NCI-H1436 (cell line): ENCODE results near the gene CRYBB3.
A peak's percentile ranks its signal among the peaks of the same experiment; 100 is the strongest.
"Not testable (repeated sequence)": the region's sequence is repeated elsewhere in the genome, so short reads cannot be mapped to it uniquely, and the experiment has no call there.

Experiments used
- DNase-seq: peaks from one replicate; lab custom pipeline; 2025; lab: John Stamatoyannopoulos, UW

Gene CRYBB3

DNA sequence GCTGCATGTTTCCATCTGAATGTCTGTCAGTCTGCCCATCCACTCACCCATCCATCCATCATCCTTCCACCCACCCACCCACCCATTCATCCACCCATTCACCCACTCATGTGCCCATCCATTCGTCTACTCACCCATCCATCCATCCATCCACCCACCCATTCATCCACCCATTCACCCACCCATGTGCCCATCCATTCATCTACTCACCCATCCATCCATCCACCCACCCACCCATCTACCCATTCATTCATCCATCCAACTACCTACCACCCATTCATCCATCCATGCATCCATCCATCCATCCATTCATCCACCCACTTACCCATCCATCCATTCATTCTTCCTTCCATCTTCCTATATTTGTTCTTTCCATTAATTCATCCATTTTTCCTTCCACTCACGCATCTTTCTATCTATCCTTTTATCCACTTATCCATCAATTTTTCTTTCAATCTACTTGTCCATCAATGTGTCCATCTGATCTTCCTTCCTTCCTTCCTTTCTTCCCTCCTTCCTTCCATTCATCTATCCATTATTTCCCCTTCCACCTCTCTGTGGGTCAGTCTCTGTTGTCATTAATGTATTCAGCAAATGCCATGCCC is 8.0 kb downstream of the CRYBB3 start:
- no peak for DNase-seq

GRCh38 chr22:25208328-25208727 is 8.7 kb downstream of the CRYBB3 start:
- DNase-seq: no peak

- DNase-seq: no peak
These were observed 9.3 kb downstream of the CRYBB3 start for GRCh38 chr22:25208743-25209505.

GRCh38 chr22:25210793-25211192 is 11.1 kb downstream of the CRYBB3 start:
- no peak for DNase-seq

DNA sequence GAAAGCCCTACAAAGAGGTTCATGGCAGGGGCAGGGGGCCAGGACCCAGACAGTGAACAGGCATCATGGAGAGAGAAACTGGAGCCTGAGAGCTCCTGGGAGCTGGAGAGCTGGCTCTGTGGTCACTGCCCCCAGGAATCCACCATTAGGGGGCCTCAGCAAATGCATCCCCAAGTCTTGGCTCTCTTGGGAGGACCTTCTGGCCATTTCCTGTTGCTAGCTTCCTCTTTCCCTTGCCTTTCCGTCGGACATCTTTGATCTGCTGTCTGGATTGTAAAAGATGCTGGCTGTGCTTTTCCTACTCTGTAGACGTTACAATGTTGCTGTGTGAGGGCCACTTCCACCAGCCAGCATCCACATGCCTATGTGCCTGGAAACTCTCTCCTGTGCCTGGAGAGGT is 12.7 kb downstream of the CRYBB3 start:
- no peak for DNase-seq

- no peak for DNase-seq
These were observed 13.6 kb downstream of the CRYBB3 start for GRCh38 chr22:25213221-25213620.

DNA sequence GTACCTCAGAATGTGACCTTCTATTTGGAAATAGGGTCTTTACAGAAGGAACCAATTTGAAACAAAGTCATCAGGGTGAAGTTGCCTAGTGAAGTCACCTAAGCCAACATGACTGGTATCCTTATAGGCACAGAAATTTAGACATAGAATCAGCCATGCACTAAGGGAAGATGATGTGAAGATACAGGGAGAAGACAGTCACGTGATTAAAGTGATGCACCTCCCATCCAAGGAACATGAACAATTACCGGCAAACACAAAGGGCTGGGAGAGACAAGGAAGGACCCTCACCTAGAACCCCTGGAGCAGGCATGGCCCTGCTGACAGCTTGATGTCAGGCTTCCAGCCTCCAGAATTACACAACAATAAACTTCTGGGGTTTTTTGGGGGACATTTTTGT is 16.6 kb downstream of the CRYBB3 start:
- no peak for DNase-seq

DNA sequence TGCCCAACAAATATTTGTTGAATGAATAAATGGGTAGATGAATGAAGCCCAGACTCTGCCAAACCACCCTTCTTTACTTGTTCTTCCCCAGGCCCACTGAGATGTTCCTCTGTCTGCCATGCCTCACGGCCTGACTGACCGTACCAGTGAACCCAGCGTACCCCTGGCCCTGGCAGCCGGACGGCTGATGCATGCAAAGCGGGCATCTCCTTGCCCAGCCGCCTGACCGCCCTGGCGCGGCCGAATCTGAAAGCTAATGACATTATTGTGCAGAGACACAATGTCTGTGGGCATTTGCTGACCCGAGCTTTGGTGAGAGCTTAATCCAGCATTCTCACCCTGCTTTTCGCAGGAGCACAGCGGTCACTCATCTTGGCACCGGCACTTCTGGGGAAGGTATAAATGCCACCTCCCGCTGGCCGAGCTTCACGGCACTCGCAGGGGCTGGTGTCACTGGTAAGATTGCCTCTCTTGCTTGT is 19.6 kb downstream of the CRYBB3 start, which contains the start of gene CRYBB2:
Gene CRYBB2 (plus strand): TSS at position 429 of the 479 bp plus-strand sequence. CDS start 1,791 bp downstream, outside the sequence.
- no peak for DNase-seq

GRCh38 chr22:25219948-25220442 is 20.3 kb downstream of the CRYBB3 start:
- DNase-seq: peak; percentile 88

GRCh38 chr22:25221790-25222189 is 22.1 kb downstream of the CRYBB3 start:
- DNase-seq: no peak

DNA sequence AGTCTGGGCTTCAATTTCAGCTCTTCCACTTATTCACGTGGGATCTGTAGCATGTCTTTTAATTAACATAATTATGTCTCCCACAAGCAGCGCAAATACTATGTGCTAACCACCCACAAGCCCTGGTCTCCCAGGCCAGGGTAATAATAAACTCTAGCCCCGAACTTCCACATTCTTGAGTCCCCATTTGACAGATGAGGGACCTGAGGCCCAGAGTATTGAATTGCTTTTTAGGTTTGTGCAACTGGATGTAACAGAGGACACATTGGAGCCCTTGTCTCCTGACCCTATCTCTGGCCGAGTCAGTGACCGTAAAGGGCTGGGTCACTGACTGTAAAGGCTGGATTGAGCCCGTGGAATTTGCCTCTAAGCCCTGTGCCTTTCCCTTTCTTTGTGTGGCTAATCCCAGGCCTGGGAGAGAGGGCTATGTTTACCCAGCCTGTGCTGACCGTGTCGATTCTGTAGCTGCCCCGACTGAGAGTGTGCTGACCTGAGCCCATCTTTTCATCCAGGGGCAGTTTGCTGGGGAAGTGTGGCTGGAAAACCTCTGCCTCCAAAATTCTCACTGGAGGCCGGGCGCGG is 23.7 kb downstream of the CRYBB3 start:
- DNase-seq: peak; percentile 52

- DNase-seq: no peak
These were observed 29.2 kb downstream of the CRYBB3 start for GRCh38 chr22:25228822-25229221.

DNA sequence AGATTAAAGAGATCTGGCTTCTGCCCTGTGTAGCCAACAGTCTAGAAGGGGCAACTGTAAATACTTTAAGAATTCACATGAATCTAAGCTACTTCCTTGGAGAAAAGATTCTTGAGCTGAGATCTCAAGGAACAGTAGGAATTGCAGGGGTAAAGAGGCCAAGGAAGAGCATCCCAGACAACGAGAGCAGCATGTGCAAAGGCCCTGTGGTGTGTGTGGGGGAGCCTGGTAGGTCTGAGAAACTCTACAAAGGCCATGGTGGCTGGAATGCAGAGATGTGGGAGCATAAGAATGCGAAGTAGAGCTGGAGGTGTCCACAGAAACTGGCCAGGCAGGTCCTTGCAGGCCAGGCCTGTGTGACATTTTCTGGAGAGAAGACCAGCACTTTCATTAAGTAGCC is 31.1 kb downstream of the CRYBB3 start:
- DNase-seq: not testable (repeated sequence)

- DNase-seq: no peak
These were observed 32.6 kb downstream of the CRYBB3 start for GRCh38 chr22:25232301-25232700.

DNA sequence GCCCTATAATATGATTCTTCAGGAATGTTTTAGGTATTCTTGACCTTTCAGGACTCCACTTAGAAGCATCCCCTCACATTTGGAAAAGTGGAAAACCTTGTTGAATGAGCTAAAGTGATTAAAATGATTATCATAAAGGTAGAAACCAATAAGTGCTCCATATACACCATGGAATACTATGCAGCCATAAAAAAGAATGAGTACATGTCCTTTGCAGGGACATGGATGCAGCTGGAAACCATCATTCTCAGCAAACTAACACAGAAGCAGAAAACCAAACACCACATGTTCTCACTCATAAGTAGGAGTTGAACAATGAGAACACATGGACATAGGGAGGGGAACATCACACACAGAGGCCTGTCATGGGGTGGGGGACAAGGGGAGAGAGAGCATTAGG is 34.0 kb downstream of the CRYBB3 start:
- not testable (repeated sequence) for DNase-seq

GRCh38 chr22:25235547-25236290 is 36.1 kb downstream of the CRYBB3 start:
- peak; percentile 85 for DNase-seq

- no peak for DNase-seq
These were observed 36.8 kb downstream of the CRYBB3 start for GRCh38 chr22:25236417-25236816.

DNA sequence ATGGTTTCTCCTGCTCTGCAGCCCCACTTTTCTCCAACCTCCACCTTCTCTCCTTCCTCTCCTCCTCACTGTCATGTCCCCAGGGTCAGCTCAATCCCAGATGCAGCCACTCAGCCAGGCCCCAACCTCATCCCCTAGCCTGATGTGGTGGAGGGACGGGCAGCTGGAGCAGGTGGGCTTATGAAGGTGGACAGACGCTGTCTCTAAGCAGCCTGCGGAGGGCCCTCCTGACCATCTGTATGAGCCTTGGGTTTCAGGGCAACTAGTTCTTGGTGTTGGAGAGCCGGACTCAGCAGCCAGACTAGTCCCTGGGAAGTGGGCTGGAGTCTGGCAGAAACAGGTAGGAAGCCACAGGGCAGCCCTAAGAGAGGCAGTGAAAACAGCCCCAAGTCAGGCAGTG is 37.8 kb downstream of the CRYBB3 start:
- no peak for DNase-seq

GRCh38 chr22:25238058-25238457 is 38.4 kb downstream of the CRYBB3 start:
- DNase-seq: not testable (repeated sequence)

- not testable (repeated sequence) for DNase-seq
These were observed 55.5 kb downstream of the CRYBB3 start for GRCh38 chr22:25255169-25255568.
